ENCODE data around the gene BICD1.

BICD1 gene

GRCh38 chr12:32277774-32278173 is 171.1 kb downstream of the BICD1 start:
- H3K27ac ChIP-seq, result no peak overlapping the region
- TF ChIP-seq ZFX (IDR thresholded peaks at IDR 0.05; ENCODE audit: borderline replicate concordance), result no peak
- TF ChIP-seq, protein P1, sequence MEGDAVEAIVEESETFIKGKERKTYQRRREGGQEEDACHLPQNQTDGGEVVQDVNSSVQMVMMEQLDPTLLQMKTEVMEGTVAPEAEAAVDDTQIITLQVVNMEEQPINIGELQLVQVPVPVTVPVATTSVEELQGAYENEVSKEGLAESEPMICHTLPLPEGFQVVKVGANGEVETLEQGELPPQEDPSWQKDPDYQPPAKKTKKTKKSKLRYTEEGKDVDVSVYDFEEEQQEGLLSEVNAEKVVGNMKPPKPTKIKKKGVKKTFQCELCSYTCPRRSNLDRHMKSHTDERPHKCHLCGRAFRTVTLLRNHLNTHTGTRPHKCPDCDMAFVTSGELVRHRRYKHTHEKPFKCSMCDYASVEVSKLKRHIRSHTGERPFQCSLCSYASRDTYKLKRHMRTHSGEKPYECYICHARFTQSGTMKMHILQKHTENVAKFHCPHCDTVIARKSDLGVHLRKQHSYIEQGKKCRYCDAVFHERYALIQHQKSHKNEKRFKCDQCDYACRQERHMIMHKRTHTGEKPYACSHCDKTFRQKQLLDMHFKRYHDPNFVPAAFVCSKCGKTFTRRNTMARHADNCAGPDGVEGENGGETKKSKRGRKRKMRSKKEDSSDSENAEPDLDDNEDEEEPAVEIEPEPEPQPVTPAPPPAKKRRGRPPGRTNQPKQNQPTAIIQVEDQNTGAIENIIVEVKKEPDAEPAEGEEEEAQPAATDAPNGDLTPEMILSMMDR (IDR thresholded peaks at IDR 0.05), result no peak

- no peak for TF ChIP-seq ZFX (IDR thresholded peaks at IDR 0.05; ENCODE audit: borderline replicate concordance)
- TF ChIP-seq, protein P1 (IDR thresholded peaks at IDR 0.05), result no peak
Observed at GRCh38 chr12:32281098-32281497, 174.5 kb downstream of the BICD1 start.

DNA sequence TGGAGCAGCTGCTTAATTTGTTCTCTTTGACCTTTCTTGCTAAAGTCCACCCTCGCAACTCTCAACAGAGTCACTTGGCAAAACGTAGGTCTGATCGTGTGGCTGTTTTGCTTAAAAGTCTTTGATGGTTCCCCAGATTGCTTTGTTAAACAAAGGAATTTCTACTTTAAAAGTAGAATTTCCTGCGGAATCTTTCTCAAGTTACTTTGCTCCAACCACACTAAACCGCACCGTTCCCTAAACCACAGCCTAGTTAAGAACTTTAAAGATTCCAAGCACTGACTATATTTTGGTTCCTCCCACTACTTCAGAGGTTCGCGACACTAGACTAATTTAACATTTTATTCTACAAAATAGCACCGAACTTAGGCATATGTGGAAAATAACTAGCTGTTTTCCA is 177.9 kb downstream of the BICD1 start:
- H3K27ac ChIP-seq, result no peak overlapping the region
- TF ChIP-seq ZFX (IDR thresholded peaks at IDR 0.05; ENCODE audit: borderline replicate concordance), result no peak
- TF ChIP-seq, protein P1 (IDR thresholded peaks at IDR 0.05), result no peak

More at GRCh38 chr12:32281098-32281497, 174.5 kb downstream of the BICD1 start:
- H3K27ac ChIP-seq, result no peak overlapping the region

DNA sequence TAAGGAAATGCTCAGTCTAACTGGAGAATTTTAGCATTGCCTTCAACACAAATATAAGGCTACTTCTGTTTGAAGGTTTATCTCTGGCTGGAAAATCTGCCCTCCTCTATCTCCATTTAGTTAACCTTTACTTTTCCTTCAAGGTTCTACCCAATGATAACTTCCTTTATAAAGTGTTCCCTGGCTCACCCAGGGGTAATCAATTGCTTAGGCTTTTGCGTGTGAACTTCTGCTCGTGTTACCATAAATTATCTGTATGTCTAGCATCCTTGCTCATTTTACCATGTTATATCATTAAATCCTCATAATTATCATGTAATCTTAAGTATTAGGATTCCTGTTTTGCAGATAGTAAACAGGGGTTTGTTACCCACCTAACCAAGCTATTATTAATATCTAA is 178.4 kb downstream of the BICD1 start:
- H3K27ac ChIP-seq, result no peak overlapping the region
- TF ChIP-seq, protein P1 (IDR thresholded peaks at IDR 0.05), result no peak
- TF ChIP-seq ZFX (IDR thresholded peaks at IDR 0.05; ENCODE audit: borderline replicate concordance), result no peak

DNA sequence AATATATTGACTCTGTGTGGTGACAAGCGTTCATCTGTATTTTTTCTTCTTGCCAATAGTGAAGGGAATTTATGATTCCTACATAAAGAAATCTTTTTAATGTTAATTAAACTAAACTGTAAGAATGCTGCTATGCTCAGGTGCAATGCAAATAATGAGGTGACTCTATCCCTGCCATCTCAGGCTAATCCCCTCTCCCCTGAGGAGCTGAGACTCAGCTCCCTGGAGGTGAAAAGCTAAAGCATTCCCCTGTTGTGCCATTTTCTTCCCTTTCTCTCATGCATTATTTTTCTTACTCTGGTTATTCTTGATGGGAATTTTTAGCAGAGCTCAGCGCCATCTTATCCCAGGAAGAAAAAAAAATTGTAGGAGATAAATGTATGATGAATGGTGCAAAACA is 178.8 kb downstream of the BICD1 start:
- TF ChIP-seq, protein P1 (IDR thresholded peaks at IDR 0.05), result no peak
- no peak for TF ChIP-seq ZFX (IDR thresholded peaks at IDR 0.05; ENCODE audit: borderline replicate concordance)
- H3K27ac ChIP-seq, result no peak overlapping the region

- TF ChIP-seq ZFX (IDR thresholded peaks at IDR 0.05; ENCODE audit: borderline replicate concordance), result no peak
- TF ChIP-seq, protein P1 (IDR thresholded peaks at IDR 0.05), result no peak
- peak overlapping the region; percentile 3; the same call in 1 of the 2 replicates for H3K27ac ChIP-seq
Observed at GRCh38 chr12:32290411-32290810, 183.8 kb downstream of the BICD1 start.

DNA sequence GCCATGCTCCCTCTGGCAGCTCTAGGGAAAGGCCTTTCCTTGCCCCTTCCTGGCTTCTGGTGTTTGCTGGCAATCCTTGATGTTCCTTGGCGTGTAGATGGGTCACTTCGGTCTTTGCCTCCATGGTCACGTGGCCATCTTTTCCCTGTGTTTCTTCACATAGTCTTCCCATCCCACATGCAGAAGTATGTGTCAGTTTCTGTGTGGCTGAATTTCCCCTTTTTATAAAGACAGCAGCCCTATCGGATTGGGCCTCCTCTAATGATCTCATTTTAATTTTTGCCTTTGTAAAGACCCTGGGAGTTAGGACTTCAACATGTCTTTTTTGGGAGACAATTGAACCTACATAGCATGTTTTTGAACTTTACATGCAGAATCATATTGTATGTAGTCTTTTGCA is 185.5 kb downstream of the BICD1 start:
- no peak overlapping the region for H3K27ac ChIP-seq
- TF ChIP-seq ZFX (IDR thresholded peaks at IDR 0.05; ENCODE audit: borderline replicate concordance), result no peak
- TF ChIP-seq, protein P1 (IDR thresholded peaks at IDR 0.05), result no peak

Measured in 22Rv1 (cell line).